CD14-positive monocyte (primary cell): ENCODE results near the gene ELP1. TPM values are rescaled to one million over a fixed set of nuclear protein-coding genes. Genes with fewer than 3 reads are reported as not detected.
A peak's percentile ranks its signal among the peaks of the same experiment; 100 is the strongest.

Experiments used
- DNase-seq, 3 donors: peaks; one replicate each; pipeline ENCODE4 v3.0.0-alpha.2; 2011 to 2022
- H2AFZ ChIP-seq: 2 replicates; pipeline ENCODE4 v1.6.0; 2012; ENCODE audit warnings: mild to moderate bottlenecking, low read depth, low read length, inconsistent platforms; ENCODE audit not compliant: insufficient read depth, poor library complexity, severe bottlenecking
- H3K27ac ChIP-seq, 2 donors: 1 replicate in 1 of 2; 2 replicates in 1 of 2; pipeline ENCODE4 v1.5.1; 2012 to 2013; ENCODE audit warnings: low read length in 2 of 2, control low read depth in 1 of 2, inconsistent platforms in 1 of 2, low read depth in 1 of 2, mild to moderate bottlenecking in 1 of 2
- H3K27me3 ChIP-seq, 2 donors: one replicate each; pipeline versions ENCODE4 v1.6.0 to v1.6.1; 2011 to 2013; ENCODE audit warnings: low read length in 2 of 2; ENCODE audit not compliant: control insufficient read depth in 2 of 2, insufficient read depth in 2 of 2
- H3K36me3 ChIP-seq, 2 donors: replicated peaks in 1 of 2; 1 replicate in 1 of 2; 2 replicates in 1 of 2; pipeline versions ENCODE4 v1.5.1 to v1.6.1; 2012 to 2013; ENCODE audit warnings: low read length in 2 of 2, control low read depth in 1 of 2, inconsistent platforms in 1 of 2, mild to moderate bottlenecking in 1 of 2; ENCODE audit not compliant: insufficient read depth in 2 of 2, control insufficient read depth in 1 of 2
- H3K4me1 ChIP-seq, 2 donors: 1 replicate in 1 of 2; 2 replicates in 1 of 2; pipeline versions ENCODE4 v1.5.1 to v1.6.1; 2012 to 2013; ENCODE audit warnings: low read length in 2 of 2, control low read depth in 1 of 2, inconsistent platforms in 1 of 2, mild to moderate bottlenecking in 1 of 2, moderate library complexity in 1 of 2; ENCODE audit not compliant: insufficient read depth in 2 of 2, control insufficient read depth in 1 of 2
- H3K4me2 ChIP-seq: replicated peaks from 2 replicates; pipeline ENCODE3; 2012; ENCODE audit warnings: low read length, moderate library complexity, mild to moderate bottlenecking; ENCODE audit not compliant: poor library complexity, severe bottlenecking; ENCODE audit errors: extremely low read depth
- H3K4me3 ChIP-seq, 3 experiments: fragments of 200-600 bp in 1 of 3; sonication (generic) in 1 of 3; replicated peaks in 1 of 3; 1 replicate in 2 of 3; 2 replicates in 1 of 3; pipeline ENCODE4 v1.5.1; 2011 to 2013; ENCODE audit warnings: low read length in 3 of 3, mild to moderate bottlenecking in 3 of 3, control low read depth in 2 of 3, low read depth in 2 of 3, inconsistent platforms in 1 of 3, moderate library complexity in 1 of 3
- H3K79me2 ChIP-seq: 2 replicates; pipeline ENCODE4 v1.6.0; 2012; ENCODE audit warnings: mild to moderate bottlenecking, control low read depth, inconsistent platforms, low read length, moderate library complexity; ENCODE audit not compliant: insufficient read depth
- H3K9ac ChIP-seq: 2 replicates; pipeline ENCODE4 v1.6.0; 2017; ENCODE audit warnings: low read length, mild to moderate bottlenecking; ENCODE audit not compliant: insufficient read depth, poor library complexity, severe bottlenecking
- H3K9me3 ChIP-seq, 2 donors: replicated peaks in 1 of 2; 1 replicate in 1 of 2; 2 replicates in 1 of 2; pipeline versions ENCODE4 v1.5.1 to v1.6.1; 2012 to 2013; ENCODE audit warnings: low read length in 2 of 2, control low read depth in 1 of 2; ENCODE audit not compliant: control insufficient read depth in 1 of 2, insufficient read depth in 1 of 2
- H4K20me1 ChIP-seq: 2 replicates; pipeline ENCODE4 v1.6.0; 2012; ENCODE audit warnings: mild to moderate bottlenecking, low read length, control low read depth, moderate library complexity; ENCODE audit not compliant: insufficient read depth
- H3K27ac Mint-ChIP-seq, 7 donors: one replicate each; pipeline ENCODE4 v1.8.0; 2020; ENCODE audit warnings: mild to moderate bottlenecking in 7 of 7, mixed read lengths in 7 of 7, moderate library complexity in 6 of 7, inconsistent platforms in 2 of 7
- H3K27me3 Mint-ChIP-seq, 3 donors: one replicate each; pipeline ENCODE4 v1.8.0; 2021 to 2022; ENCODE audit warnings: low read depth in 3 of 3, mild to moderate bottlenecking in 3 of 3, mixed read lengths in 3 of 3, moderate library complexity in 3 of 3, inconsistent platforms in 1 of 3
- H3K36me3 Mint-ChIP-seq, 2 donors: one replicate each; pipeline ENCODE4 v1.8.0; 2020; ENCODE audit warnings: mixed read lengths in 2 of 2, inconsistent platforms in 1 of 2, mild to moderate bottlenecking in 1 of 2
- H3K4me1 Mint-ChIP-seq: one replicate; pipeline ENCODE4 v1.8.0; 2020; ENCODE audit warnings: mild to moderate bottlenecking, mixed read lengths
- H3K4me3 Mint-ChIP-seq, 2 donors: one replicate each; pipeline ENCODE4 v1.8.0; 2020; ENCODE audit warnings: mild to moderate bottlenecking in 2 of 2, mixed read lengths in 2 of 2, moderate library complexity in 1 of 2
- H3K9me3 Mint-ChIP-seq, 7 donors: one replicate each; pipeline ENCODE4 v1.8.0; 2020 to 2022; ENCODE audit warnings: mixed read lengths in 7 of 7, mild to moderate bottlenecking in 6 of 7, moderate library complexity in 6 of 7, inconsistent platforms in 2 of 7
- WGBS: methylation state at CpG from one replicate; pipeline ENCODE4 v1.1.5; 2013; ENCODE audit warnings: missing lambda C conversion rate; ENCODE audit not compliant: insufficient coverage; 5-methylcytosine and 5-hydroxymethylcytosine counted together
- intact Hi-C, 2 donors: fragments of 100-400 bp; cut with micrococcal nuclease; formaldehyde crosslinking; loops; one replicate each; pipeline versions ENCODE4 v1.15.0 to v1.15.1; 2023
- polyA plus RNA-seq, 3 donors: library from polyadenylated mRNA; depleted of rRNA in 1 of 3; unstranded in 2 of 3; stranded (reverse) in 1 of 3; fragments of 300-500 nt in 2 of 3; fragments of >200 nt in 1 of 3; fragmentation: Illumina TruSeq in 2 of 3; gene quantifications; 1 replicate in 2 of 3; 2 replicates in 1 of 3; pipeline ENCODE4 v1.2.3, GENCODE V29; 2012 to 2021
- TF ChIP-seq, protein P1 (sequence below): fragments of 200-600 bp; IDR thresholded peaks from one replicate; pipeline ENCODE4 v1.8.0; 2022; ENCODE audit warnings: antibody characterized with exemption, mild to moderate bottlenecking

The ELP1 gene
- polyA plus RNA-seq, 3 donors = 7.9 to 12.2 (median 11.1) TPM

GRCh38 chr9:108883085-108883484 is 50.8 kb downstream of the ELP1 start:
- Histone ChIP-seq H3K9me3 (no peaks in the 10 kb centered on the region), H3K4me3 (no peak overlapping the region), H3K79me2 (no peaks in the 10 kb centered on the region), H3K4me1 (no peaks in the 10 kb centered on the region), H3K4me2 (no peak overlapping the region), H4K20me1 (no peaks in the 10 kb centered on the region), H2AFZ (no peak overlapping the region), H3K27me3 (no peaks in the 10 kb centered on the region), H3K27ac (no peak overlapping the region), H3K36me3 (peaks cover 28 to 73% of the 10 kb centered on the region in 2 donors), H3K9ac (no peak overlapping the region)
- Mint-ChIP-seq H3K27ac (no peak overlapping the region), H3K27me3 (no peaks in the 10 kb centered on the region), H3K4me3 (no peak overlapping the region), H3K4me1 (peaks cover 6% of the 10 kb centered on the region), H3K36me3 (peaks cover 51 to 68% of the 10 kb centered on the region in 2 donors), H3K9me3 (no peaks in the 10 kb centered on the region)
- TF ChIP-seq, protein P1, sequence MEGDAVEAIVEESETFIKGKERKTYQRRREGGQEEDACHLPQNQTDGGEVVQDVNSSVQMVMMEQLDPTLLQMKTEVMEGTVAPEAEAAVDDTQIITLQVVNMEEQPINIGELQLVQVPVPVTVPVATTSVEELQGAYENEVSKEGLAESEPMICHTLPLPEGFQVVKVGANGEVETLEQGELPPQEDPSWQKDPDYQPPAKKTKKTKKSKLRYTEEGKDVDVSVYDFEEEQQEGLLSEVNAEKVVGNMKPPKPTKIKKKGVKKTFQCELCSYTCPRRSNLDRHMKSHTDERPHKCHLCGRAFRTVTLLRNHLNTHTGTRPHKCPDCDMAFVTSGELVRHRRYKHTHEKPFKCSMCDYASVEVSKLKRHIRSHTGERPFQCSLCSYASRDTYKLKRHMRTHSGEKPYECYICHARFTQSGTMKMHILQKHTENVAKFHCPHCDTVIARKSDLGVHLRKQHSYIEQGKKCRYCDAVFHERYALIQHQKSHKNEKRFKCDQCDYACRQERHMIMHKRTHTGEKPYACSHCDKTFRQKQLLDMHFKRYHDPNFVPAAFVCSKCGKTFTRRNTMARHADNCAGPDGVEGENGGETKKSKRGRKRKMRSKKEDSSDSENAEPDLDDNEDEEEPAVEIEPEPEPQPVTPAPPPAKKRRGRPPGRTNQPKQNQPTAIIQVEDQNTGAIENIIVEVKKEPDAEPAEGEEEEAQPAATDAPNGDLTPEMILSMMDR = no peak
- WGBS = 90% methylated on average over 2 of the region's 3 CpGs
- intact Hi-C loops = no loop called here
- no peak for DNase-seq

- 100% methylated on average over 2 of the region's 6 CpGs for WGBS
- Histone ChIP-seq H3K4me2 (no peak overlapping the region), H3K27ac (no peak overlapping the region), H3K27me3 (no peaks in the 10 kb centered on the region), H3K9ac (no peak overlapping the region), H3K9me3 (no peaks in the 10 kb centered on the region), H3K36me3 (peaks cover 36 to 73% of the 10 kb centered on the region in 2 donors), H3K79me2 (no peaks in the 10 kb centered on the region), H3K4me3 (no peak overlapping the region), H4K20me1 (no peaks in the 10 kb centered on the region), H2AFZ (no peak overlapping the region), H3K4me1 (no peaks in the 10 kb centered on the region)
- Mint-ChIP-seq H3K4me1 (peaks cover 6% of the 10 kb centered on the region), H3K9me3 (no peaks in the 10 kb centered on the region), H3K36me3 (peaks cover 56 to 72% of the 10 kb centered on the region in 2 donors), H3K4me3 (no peak overlapping the region), H3K27me3 (no peaks in the 10 kb centered on the region), H3K27ac (peak overlapping the region in 1 of 7 donors; percentile 58)
- intact Hi-C loops = no loop called here
- DNase-seq = no peak
- TF ChIP-seq, protein P1 = no peak
Measured at GRCh38 chr9:108882052-108882888, 51.7 kb downstream of the ELP1 start.
